GM18951 (cell line): ENCODE data around the gene POLK.
A peak's percentile ranks its signal among the peaks of the same experiment; 100 is the strongest.
"Not testable (repeated sequence)": the region's sequence is repeated elsewhere in the genome, so short reads cannot be mapped to it uniquely, and the experiment has no call there.

ENCODE experiments used
- POLR2A ChIP-seq: IDR thresholded peaks from 4 replicates; pipeline ENCODE4 v1.6.1; 2011; ENCODE audit warnings: mild to moderate bottlenecking; ENCODE audit not compliant: insufficient read length, insufficient read depth; ENCODE audit errors: extremely low read depth
- in situ Hi-C: fragments of 300-500 bp; cut with MboI; formaldehyde crosslinking; loops from one replicate; pipeline ENCODE4 v1.12.0; 2022; ENCODE audit warnings: low sequenced_read_pairs, mixed read lengths, inconsistent platforms; ENCODE audit not compliant: unreplicated experiment

The POLK gene

DNA sequence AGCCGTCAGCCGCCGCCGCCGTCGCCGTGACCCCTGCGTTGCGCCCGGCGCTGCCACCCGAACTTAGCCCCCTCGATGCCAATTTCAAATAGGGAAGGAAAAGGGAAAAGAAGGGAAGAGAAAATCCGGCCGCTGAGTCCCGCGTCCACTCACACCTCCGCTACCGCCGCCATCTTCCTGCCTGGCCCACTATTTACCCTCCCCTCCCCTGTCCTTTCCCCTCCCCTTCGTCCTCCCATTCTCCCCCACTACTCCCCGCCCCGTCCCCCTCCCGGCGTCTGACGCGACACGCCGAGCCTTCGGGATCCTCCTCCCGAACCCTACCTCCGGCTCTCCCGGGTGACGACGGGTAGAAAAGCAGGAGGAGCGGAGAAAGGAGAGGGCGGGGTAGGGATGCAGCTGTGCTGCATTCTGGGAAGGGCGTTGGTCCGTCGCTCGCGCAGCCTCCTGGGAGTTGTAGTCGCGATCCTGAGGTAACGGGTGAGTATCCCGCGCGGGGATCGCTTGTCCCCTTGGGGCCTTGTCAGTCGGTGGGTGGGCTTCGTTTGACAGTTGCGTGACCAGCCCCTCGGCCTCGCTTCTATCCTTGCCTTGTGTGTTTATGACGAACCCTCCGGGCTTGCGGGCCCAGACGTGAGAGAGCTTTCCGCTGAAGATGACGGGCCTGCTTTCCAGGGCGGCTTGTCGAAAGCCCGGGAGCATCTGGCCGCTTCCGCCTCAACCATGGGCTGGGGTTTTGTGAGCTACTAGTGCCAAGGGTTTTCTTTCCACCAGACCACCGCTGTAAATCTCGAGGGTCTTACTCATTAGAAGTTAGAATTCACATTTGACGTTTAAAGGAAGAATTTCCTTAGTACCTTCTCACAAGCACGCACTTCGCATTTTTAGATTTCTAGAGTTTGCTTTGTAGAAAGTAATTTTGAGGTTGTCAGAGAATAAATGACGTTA lies at the start of gene POLK, which contains the start of gene CERT1:
TSS of gene POLK (plus strand) at position 457 of the 948 bp plus-strand sequence.
TSS of gene CERT1 (minus strand) at position 195 of the 948 bp plus-strand sequence. CDS start 422 bp downstream, outside the sequence.
- in situ Hi-C loops: no loop called here
- peak; percentile 80 for TF ChIP-seq POLR2A

- no peak for TF ChIP-seq POLR2A
- in situ Hi-C loops: no loop called here
Measured at GRCh38 chr5:75463726-75464125, 48.0 kb upstream of the POLK start.

DNA sequence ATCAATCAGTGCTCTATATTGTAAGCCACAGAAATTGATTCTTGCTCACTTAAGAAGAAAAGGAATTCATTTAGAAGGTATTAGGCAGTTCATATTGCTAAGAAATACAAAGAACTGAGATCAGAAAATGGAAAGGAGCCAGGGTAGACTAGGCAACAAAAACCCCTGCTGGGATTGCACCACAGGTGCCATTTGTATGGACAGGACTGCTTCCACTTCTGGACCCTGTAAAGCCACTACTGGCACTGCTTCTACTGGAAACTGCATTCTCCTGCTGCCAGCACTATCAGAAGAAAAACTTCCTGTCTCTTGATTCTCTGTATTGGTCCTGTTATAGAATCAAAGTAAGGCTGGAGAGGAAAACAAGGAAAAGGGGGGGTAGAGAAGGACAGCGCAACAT lies 46.2 kb upstream of the POLK start:
- TF ChIP-seq POLR2A: no peak
- in situ Hi-C loops: no loop called here

DNA sequence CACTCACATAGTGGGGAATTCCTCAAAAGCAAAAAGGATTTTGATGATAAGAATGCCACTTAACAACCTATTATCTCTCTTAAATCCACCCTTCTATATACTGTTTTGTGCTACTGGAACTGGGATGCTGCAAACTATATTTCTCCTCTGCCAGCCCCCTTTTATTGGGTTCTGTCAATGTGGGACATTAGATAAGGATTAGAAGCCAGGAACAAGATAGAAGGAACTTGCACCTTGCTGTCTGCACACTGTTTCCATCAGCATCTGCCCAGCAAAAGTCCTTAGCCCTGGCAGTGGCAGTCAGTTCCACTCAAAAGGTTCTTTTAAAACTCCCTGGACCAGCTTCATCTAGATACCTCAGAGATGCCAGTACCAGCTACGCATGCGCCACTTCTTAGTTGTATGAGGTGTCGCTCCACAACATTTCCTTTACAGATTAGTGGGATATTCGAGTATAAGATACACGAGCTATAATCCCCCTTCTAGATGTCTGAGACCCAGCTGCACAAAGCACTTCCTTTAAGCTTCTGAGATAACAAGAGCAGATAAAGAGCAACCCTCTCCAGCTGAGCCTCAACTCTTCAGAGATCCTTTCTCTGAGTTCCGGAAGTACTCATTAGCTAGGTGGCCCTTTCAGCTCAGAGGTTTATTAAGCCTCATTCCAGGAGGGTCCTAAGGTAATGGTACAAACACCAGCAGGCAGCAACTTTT lies 45.5 kb upstream of the POLK start:
- TF ChIP-seq POLR2A: no peak
- in situ Hi-C loops: no loop called here

DNA sequence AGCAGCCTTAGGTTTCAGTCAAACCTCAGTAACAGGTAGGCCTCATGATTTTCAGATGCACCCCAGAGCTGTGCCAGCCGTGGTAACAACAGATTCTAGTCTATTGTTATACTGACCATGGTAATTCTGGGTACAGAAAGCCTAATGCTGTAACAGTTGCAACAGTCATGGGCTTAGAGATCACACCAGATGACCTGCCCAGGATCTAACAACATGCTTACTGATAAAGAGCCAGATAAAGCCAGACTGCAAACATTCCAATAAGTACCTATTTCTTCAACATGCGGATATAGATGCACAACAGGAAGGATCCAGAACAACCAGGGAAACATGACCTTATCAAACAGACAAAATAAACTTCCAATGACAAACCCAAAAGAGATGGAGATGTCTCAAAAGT lies 43.1 kb upstream of the POLK start:
- TF ChIP-seq POLR2A: no peak
- in situ Hi-C loops: no loop called here

DNA sequence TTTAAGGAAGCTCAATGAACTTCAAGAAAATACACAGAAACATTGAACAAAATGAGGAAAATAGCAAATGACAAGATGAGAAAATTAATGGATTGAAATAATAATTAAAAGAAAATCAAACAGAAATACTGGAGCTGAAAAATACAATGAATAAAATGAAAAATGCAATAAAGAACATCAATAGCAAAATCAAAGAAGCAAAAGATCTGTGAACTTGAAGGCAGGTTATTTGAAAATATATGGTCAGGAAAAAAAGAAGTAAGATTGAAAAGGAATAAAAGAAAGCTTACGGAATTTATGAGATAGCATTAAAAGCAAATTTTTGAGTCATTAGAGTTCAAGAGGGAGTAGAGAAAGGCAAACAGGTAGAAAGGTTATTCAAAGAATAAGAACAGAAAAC lies 42.7 kb upstream of the POLK start:
- no peak for TF ChIP-seq POLR2A
- in situ Hi-C loops: no loop called here

DNA sequence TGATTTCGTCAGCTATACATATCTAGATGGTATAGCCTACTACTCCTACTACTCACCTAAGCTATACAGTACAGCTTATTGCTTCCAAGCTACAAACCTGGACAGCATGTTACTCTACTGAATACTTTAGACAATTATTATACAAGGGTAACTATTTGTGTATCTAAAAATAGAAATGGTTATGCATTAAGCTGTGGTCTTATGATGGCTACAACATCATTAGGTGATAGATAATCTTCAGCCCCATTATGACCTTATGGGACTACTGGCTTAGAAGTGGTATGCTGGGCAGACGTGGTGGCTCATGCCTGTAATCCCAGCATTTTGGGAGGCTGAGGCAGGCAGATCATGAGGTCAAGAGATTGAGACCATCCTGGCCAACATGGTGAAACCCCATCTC lies 40.5 kb upstream of the POLK start:
- no peak for TF ChIP-seq POLR2A
- in situ Hi-C loops: no loop called here

DNA sequence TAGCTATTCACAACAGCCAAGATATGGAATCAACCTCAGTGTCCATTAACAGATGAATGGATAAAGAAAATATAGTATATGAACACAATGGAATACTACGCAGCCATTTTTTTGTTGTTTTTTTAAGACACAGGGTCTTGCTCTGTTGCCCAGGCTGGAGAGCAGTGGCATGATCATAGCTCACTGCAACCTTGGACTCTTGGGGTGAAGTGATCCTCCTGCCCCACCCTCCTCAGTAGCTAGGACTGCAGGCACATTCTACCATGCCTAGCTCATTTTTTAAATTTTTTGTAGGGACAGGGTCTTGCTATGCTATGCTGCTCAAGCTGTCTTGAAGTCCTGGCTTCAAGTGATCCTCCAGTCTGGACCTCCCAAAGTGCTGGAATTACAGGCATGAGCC lies 38.7 kb upstream of the POLK start:
- no peak for TF ChIP-seq POLR2A
- in situ Hi-C loops: no loop called here

DNA sequence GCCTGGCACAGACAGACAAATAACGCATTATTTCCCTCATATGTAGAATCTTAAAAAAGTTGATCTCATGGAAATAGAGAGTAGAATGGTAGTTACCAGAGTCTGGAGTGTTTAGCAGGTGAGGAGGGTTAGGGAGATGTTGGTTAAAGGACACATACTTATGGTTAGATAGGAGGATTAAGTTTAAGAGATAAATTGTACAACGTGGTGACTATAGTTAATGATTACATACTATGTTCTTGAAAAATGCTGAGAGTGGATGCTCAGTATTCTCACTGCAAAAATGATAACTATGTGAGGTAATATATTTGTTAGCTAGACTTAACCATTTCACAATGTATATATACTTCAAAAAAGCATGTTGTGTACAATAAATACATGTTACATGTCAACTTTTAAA lies 38.2 kb upstream of the POLK start:
- no peak for TF ChIP-seq POLR2A
- in situ Hi-C loops: no loop called here

GRCh38 chr5:75475364-75475763 lies 36.3 kb upstream of the POLK start:
- TF ChIP-seq POLR2A: no peak
- in situ Hi-C loops: no loop called here

DNA sequence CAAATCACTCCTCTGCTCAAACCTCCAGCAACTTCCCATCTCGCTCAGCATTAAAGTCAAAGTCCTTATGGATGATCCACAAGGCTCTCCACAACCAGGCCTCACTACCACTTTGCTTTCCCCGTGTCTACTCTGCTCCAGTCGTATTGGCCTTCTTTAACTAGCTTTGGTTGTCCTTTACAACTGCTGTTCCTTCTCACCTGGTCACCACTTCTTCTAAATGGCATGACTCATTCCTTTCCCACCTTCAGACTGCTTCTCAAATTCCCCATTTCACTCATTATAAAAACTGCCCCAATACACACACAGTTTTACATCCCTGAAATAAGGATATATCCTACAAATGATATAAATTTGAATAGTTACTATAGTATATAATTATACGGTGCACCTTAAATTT lies 30.7 kb upstream of the POLK start:
- no peak for TF ChIP-seq POLR2A
- in situ Hi-C loops: no loop called here

GRCh38 chr5:75482482-75482881 lies 29.2 kb upstream of the POLK start:
- in situ Hi-C loops: no loop called here
- no peak for TF ChIP-seq POLR2A

DNA sequence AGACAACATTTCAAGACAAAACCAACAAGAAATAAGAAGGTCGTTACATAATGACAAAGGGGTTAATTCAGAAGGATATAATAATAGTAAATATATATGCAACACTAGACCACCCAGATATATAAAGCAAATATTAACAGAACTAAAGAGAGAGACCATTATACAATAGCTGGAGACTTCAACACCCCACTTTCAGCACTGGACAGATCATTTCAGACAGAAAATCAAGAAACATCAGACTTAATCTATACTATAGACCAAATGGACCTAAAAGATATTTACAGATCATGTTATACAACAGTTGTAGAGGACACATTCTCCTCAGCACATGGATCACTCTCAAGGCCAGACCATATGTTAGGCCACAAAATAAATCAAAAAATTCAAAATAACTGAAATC lies 27.1 kb upstream of the POLK start:
- in situ Hi-C loops: no loop called here
- TF ChIP-seq POLR2A: no peak

GRCh38 chr5:75489847-75490246 lies 21.8 kb upstream of the POLK start:
- in situ Hi-C loops: not testable (repeated sequence)
